Neural progenitor cell (in vitro differentiated cells): ENCODE measurements around the gene KRT82. TPM values are rescaled to one million over a fixed set of nuclear protein-coding genes. Genes with fewer than 3 reads are reported as not detected.
"Not testable (repeated sequence)": the region's sequence is repeated elsewhere in the genome, so short reads cannot be mapped to it uniquely, and the experiment has no call there.

Experiments
- DNase-seq: peaks from one replicate; pipeline ENCODE4 v3.0.0-alpha.2; 2016; ENCODE audit warnings: low spot score
- H2AFZ ChIP-seq: fragments of 200-600 bp; sonication (generic); replicated peaks from 2 replicates; pipeline ENCODE4 v1.6.1; 2016; ENCODE audit warnings: antibody characterized with exemption
- H3F3A ChIP-seq: fragments of 200-600 bp; sonication (generic); 2 replicates; pipeline ENCODE4 v1.6.1; 2016; ENCODE audit warnings: antibody characterized with exemption, low read depth
- H3K27ac ChIP-seq: fragments of 200-600 bp; sonication (generic); 2 replicates; pipeline ENCODE4 v1.5.1; 2016; ENCODE audit warnings: mild to moderate bottlenecking
- H3K27me3 ChIP-seq: fragments of 200-600 bp; sonication (generic); 2 replicates; pipeline ENCODE4 v1.6.1; 2016; ENCODE audit warnings: mild to moderate bottlenecking, moderate library complexity
- H3K36me3 ChIP-seq: fragments of 200-600 bp; sonication (generic); 2 replicates; pipeline ENCODE4 v1.5.1; 2016
- H3K4me1 ChIP-seq: fragments of 200-600 bp; sonication (generic); 2 replicates; pipeline ENCODE4 v1.6.1; 2016; ENCODE audit warnings: mixed run types
- H3K4me2 ChIP-seq: fragments of 200-600 bp; sonication (generic); 2 replicates; pipeline ENCODE4 v1.6.1; 2016
- H3K4me3 ChIP-seq: fragments of 200-600 bp; sonication (generic); 2 replicates; pipeline ENCODE4 v1.5.1; 2016
- H3K79me2 ChIP-seq: fragments of 200-600 bp; sonication (generic); 2 replicates; pipeline ENCODE4 v1.6.1; 2016; ENCODE audit warnings: low read depth
- H3K9ac ChIP-seq: fragments of 200-600 bp; sonication (generic); 2 replicates; pipeline ENCODE4 v1.6.1; 2016
- H3K9me3 ChIP-seq: fragments of 200-600 bp; sonication (generic); 2 replicates; pipeline ENCODE4 v1.5.1; 2016; ENCODE audit warnings: low read depth
- H4K20me1 ChIP-seq: fragments of 200-600 bp; sonication (generic); 2 replicates; pipeline ENCODE4 v1.6.1; 2016; ENCODE audit warnings: low read depth
- H3K27ac Mint-ChIP-seq: 3 replicates; pipeline ENCODE4 v1.8.0; 2021; ENCODE audit warnings: mixed read lengths
- H3K27me3 Mint-ChIP-seq: 2 replicates; pipeline ENCODE4 v1.8.0; 2022; ENCODE audit warnings: low read depth, mild to moderate bottlenecking, inconsistent platforms, moderate library complexity, mixed read lengths; ENCODE audit not compliant: insufficient read depth
- H3K36me3 Mint-ChIP-seq: 3 replicates; pipeline ENCODE4 v1.8.0; 2021; ENCODE audit warnings: mixed read lengths
- H3K4me1 Mint-ChIP-seq: 3 replicates; pipeline ENCODE4 v1.8.0; 2021; ENCODE audit warnings: mixed read lengths
- H3K4me3 Mint-ChIP-seq: 3 replicates; pipeline ENCODE4 v1.8.0; 2021; ENCODE audit warnings: mild to moderate bottlenecking, moderate library complexity, mixed read lengths
- H3K9me3 Mint-ChIP-seq: 3 replicates; pipeline ENCODE4 v1.8.0; 2020; ENCODE audit warnings: mixed read lengths
- EZH2 ChIP-seq: fragments of 200-600 bp; sonication (generic); IDR thresholded peaks from 2 replicates; pipeline ENCODE4 v1.6.1; 2017; ENCODE audit warnings: antibody characterized with exemption, mild to moderate bottlenecking, moderate library complexity
- EZH2phosphoT487 ChIP-seq: fragments of 200-600 bp; sonication (generic); IDR thresholded peaks from 2 replicates; pipeline ENCODE4 v1.6.1; 2017; ENCODE audit warnings: antibody characterized with exemption
- total RNA-seq: library from RNA; depleted of rRNA; stranded (reverse); fragments of >200 nt; gene quantifications from 2 replicates; pipeline ENCODE4 v1.2.3, GENCODE V29; 2015; ENCODE audit warnings: low replicate concordance
- TF ChIP-seq, protein P1 (sequence below): fragments of 200-600 bp; sonication (generic); IDR thresholded peaks from 2 replicates; pipeline ENCODE4 v1.5.1; 2017; ENCODE audit warnings: antibody characterized with exemption, mild to moderate bottlenecking

The KRT82 gene
- total RNA-seq, 1 donor from 2014 or later: not detected

DNA sequence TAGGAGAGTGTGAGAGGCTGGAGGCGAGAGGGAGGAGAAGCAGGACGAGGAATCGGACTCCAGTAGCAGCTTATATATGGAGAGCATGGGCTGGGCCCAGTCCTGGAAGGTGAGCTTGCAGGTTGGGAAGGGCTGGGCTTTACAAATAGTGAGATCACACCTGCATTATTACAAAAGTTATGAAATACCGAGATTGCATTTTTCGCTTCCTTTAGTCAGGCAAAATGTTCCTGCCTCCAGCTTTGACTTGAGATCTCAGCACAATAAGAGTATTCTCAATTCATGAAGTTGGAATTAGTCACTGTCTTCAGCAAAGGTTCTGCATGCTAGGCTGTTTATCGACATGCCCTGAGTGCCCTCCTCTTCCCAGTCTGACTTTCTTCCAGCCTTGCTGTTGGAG lies 46.0 kb upstream of the KRT82 start, which contains the start of gene KRT6B:
TSS of gene KRT6B (minus strand) at position 46 of the 400 bp plus-strand sequence. CDS start 68 bp downstream, outside the sequence.
- no peaks in the 10 kb centered on the region for H3F3A ChIP-seq
- DNase-seq: no peak
- H2AFZ ChIP-seq: no peak within 1 kb of the TSS
- Mint-ChIP-seq H3K27me3 (peaks cover 7% of the 10 kb centered on the region), H3K4me3 (no peak within 1 kb of the TSS), H3K36me3 (no peaks in the 10 kb centered on the region), H3K27ac (no peak within 1 kb of the TSS), H3K4me1 (peaks cover 7% of the 10 kb centered on the region), H3K9me3 (no peaks in the 10 kb centered on the region)
- TF ChIP-seq EZH2 (no peak), EZH2phosphoT487 (no peak)
- TF ChIP-seq, protein P1, sequence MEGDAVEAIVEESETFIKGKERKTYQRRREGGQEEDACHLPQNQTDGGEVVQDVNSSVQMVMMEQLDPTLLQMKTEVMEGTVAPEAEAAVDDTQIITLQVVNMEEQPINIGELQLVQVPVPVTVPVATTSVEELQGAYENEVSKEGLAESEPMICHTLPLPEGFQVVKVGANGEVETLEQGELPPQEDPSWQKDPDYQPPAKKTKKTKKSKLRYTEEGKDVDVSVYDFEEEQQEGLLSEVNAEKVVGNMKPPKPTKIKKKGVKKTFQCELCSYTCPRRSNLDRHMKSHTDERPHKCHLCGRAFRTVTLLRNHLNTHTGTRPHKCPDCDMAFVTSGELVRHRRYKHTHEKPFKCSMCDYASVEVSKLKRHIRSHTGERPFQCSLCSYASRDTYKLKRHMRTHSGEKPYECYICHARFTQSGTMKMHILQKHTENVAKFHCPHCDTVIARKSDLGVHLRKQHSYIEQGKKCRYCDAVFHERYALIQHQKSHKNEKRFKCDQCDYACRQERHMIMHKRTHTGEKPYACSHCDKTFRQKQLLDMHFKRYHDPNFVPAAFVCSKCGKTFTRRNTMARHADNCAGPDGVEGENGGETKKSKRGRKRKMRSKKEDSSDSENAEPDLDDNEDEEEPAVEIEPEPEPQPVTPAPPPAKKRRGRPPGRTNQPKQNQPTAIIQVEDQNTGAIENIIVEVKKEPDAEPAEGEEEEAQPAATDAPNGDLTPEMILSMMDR: no peak
- no peak within 1 kb of the TSS for H3K9ac ChIP-seq
- H3K27me3 ChIP-seq: no peaks in the 10 kb centered on the region
- no peaks in the 10 kb centered on the region for H3K79me2 ChIP-seq
- no peak within 1 kb of the TSS for H3K4me2 ChIP-seq
- no peaks in the 10 kb centered on the region for H3K36me3 ChIP-seq
- H3K27ac ChIP-seq: no peak within 1 kb of the TSS
- no peaks in the 10 kb centered on the region for H3K9me3 ChIP-seq
- H3K4me3 ChIP-seq: no peak within 1 kb of the TSS
- no peaks in the 10 kb centered on the region for H4K20me1 ChIP-seq
- peaks cover 5% of the 10 kb centered on the region for H3K4me1 ChIP-seq

DNA sequence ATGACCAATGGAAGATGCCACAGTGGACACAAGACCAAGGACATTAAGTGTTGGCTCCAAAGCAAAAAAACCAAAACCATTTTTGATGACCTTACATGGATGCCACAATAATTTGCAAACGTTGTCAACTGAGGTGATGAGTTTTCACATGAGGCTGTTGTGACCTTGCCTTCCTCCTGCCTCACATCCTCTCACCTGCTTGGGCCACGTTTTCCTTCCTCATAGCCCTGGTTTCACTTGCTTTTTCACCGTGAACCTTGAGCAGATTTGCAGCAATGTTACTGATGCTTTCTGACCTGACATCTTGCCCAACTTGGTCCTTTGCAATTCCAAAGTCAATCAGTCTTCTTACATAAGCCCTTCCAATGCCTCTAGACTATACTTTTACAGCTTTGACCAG lies 42.1 kb upstream of the KRT82 start:
- Histone ChIP-seq H3K79me2 (no peaks in the 10 kb centered on the region), H3F3A (no peaks in the 10 kb centered on the region), H3K4me1 (no peaks in the 10 kb centered on the region), H3K27me3 (no peaks in the 10 kb centered on the region), H3K4me2 (no peak overlapping the region), H3K9ac (no peak overlapping the region), H3K36me3 (no peaks in the 10 kb centered on the region), H3K9me3 (no peaks in the 10 kb centered on the region), H3K27ac (no peak overlapping the region), H3K4me3 (no peak overlapping the region), H4K20me1 (no peaks in the 10 kb centered on the region), H2AFZ (no peak overlapping the region)
- H3K9me3 Mint-ChIP-seq: no peaks in the 10 kb centered on the region
- no peaks in the 10 kb centered on the region for H3K36me3 Mint-ChIP-seq
- H3K27me3 Mint-ChIP-seq: peaks cover under 1% of the 10 kb centered on the region
- DNase-seq: no peak
- TF ChIP-seq EZH2phosphoT487 (no peak), EZH2 (no peak)
- TF ChIP-seq, protein P1: no peak
- H3K27ac Mint-ChIP-seq: no peak overlapping the region
- no peak overlapping the region for H3K4me3 Mint-ChIP-seq
- H3K4me1 Mint-ChIP-seq: peaks cover 2% of the 10 kb centered on the region

DNA sequence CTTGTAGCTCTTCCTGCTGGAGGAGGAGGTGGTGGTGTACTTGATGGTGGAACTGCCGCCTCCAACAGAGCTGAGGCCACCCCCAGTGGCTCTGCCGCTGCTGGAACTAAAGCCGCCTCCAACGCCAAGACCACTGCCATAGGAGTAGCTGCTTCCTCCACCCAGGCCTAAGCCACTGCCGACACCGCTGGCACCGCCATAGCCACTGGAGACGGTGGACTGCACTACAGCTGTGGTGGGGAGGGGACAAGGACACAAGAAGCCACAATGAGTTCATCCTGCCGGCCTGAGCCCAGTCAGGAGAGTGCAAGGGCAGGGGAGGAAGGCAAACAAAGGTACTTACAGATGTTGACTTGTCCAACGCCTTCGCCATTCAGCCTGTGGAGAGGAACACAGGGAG lies 41.1 kb upstream of the KRT82 start:
- H3K36me3 Mint-ChIP-seq, H3K4me2 ChIP-seq, H3K4me1 Mint-ChIP-seq, H3K27ac ChIP-seq, H3K79me2 ChIP-seq, H2AFZ ChIP-seq, H3K36me3 ChIP-seq, H3K27ac Mint-ChIP-seq, H3K9me3 ChIP-seq, H3K27me3 Mint-ChIP-seq, H3K9ac ChIP-seq, H4K20me1 ChIP-seq, H3K9me3 Mint-ChIP-seq, H3K4me3 Mint-ChIP-seq, H3F3A ChIP-seq, DNase-seq, H3K4me3 ChIP-seq, H3K27me3 ChIP-seq: not testable (repeated sequence)
- peaks cover 10% of the 10 kb centered on the region for H3K4me1 ChIP-seq

DNA sequence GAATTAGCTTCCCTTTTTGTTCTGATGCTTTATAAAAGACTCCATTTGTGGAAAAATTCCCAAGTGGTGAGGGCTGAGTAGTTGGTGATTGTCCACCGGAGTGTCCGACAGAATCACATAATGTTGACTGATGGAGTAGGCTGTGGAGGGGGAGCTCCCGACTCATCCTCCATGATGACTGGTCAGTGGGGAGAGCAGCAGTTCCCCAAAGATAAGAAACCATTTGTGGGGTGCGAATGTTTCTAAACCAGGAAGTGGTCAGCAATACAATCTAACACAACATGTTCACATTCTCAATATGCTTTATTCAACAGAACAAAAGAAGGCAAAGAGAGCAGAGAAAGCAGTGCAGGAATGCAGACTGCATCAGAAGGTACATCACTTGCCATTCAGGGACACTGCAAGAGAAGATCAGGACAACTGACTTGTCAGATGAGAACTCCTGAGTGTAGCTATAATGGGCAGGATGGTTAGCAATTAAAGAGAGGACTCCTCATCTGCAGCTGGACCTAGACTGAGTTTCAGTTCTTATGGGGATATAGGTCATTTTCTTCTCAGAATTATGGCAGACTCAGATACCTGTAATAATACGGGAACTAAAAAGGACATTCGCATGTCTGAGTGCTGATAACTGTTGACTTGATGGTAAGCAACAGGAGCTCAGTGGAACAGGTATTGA lies 40.4 kb upstream of the KRT82 start:
- DNase-seq: no peak
- H2AFZ ChIP-seq: no peak overlapping the region
- H3K9ac ChIP-seq: no peak overlapping the region
- H3K36me3 ChIP-seq: no peaks in the 10 kb centered on the region
- Mint-ChIP-seq H3K4me3 (no peak overlapping the region), H3K36me3 (no peaks in the 10 kb centered on the region), H3K27me3 (no peaks in the 10 kb centered on the region), H3K27ac (peak overlapping the region; percentile 36), H3K9me3 (no peaks in the 10 kb centered on the region), H3K4me1 (peaks cover 17% of the 10 kb centered on the region)
- H3K4me2 ChIP-seq: no peak overlapping the region
- H3K4me3 ChIP-seq: no peak overlapping the region
- H3K4me1 ChIP-seq: peaks cover 17% of the 10 kb centered on the region
- H3F3A ChIP-seq: peaks cover 3% of the 10 kb centered on the region
- H3K79me2 ChIP-seq: no peaks in the 10 kb centered on the region
- no peaks in the 10 kb centered on the region for H4K20me1 ChIP-seq
- no peak for TF ChIP-seq EZH2phosphoT487
- TF ChIP-seq, protein P1: no peak
- TF ChIP-seq EZH2: no peak
- H3K27me3 ChIP-seq: no peaks in the 10 kb centered on the region
- H3K9me3 ChIP-seq: no peaks in the 10 kb centered on the region
- no peak overlapping the region for H3K27ac ChIP-seq
